Skin of body (tissue), 2 donors: ENCODE measurements around the gene ROR1. TPM values are rescaled to one million over a fixed set of nuclear protein-coding genes. Genes with fewer than 3 reads are reported as not detected.

Experiments used
- DNase-seq: peaks from one replicate; lab custom pipeline; 2025; lab: John Stamatoyannopoulos, UW
- total RNA-seq: library from RNA; depleted of rRNA; stranded (reverse); fragments of >200 nt; gene quantifications from one replicate; pipeline ENCODE4 v1.2.3, GENCODE V29; 2014

ROR1 gene
- total RNA-seq, 1 donor from 2014 or later = 12.5 TPM

DNA sequence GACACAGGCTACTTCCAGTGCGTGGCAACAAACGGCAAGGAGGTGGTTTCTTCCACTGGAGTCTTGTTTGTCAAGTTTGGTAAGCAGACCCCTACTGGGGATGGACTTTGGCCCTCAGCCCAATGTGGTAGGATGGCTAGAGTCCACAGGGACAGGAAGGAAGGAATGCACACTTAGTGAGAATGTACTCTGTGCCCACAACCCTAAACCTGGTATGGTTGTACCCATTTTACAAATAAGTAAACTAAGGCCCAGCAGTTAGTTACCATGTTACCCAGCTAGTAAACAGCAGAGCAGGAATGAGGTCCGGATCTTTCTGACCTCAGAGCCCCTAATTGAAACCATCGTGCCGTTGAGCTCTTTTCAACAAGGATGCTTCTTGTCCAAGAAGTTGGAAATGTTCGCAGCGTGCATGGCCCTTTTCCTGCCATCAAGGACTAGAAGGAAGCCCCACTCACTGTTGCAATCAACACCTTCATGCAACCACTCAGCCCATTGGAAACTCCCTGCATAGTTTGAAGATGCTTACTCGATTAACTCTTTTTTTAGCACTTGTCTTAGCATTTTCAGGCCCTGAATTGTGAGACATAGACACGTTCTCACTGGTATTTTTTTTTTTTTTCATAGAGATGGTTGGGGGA is 276.2 kb downstream of the ROR1 start:
- no peak for DNase-seq

DNA sequence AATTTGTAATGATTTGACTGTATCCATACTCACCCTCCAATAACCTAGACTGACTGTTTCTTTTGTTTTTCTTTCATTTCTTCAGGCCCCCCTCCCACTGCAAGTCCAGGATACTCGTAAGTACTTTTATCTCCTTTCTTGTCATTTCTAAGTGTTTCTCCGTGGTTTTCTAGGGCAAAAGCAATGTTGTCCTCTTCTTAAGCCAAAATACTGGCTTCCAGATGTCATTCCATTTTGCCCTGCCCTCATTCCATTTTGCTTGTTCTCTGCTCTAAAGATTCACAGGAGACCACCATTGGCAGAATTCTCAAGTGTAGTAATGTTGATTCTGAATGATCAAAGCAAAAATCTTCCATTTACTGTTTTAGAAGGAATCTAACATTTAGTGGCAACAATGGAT is 276.8 kb downstream of the ROR1 start:
- DNase-seq = peak; percentile 66

DNA sequence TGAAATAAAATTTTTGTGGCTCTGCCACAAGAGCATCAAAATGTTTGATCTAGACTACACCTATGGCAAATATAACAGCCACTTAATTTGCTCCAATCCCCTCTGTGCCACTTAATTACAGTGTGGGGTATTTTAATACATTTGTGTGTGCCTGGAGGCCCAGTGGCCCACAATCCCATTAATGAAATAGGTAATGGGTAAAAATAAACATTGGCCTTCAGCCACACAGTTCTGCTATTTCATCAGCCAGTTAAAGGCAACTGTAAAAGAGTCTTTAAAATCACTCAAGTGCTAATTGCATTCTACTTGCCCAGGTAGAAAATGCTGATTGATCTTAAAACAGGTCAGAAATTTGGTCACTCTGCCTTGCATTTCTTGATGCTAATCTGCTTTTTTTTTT is 278.0 kb downstream of the ROR1 start:
- no peak for DNase-seq

DNA sequence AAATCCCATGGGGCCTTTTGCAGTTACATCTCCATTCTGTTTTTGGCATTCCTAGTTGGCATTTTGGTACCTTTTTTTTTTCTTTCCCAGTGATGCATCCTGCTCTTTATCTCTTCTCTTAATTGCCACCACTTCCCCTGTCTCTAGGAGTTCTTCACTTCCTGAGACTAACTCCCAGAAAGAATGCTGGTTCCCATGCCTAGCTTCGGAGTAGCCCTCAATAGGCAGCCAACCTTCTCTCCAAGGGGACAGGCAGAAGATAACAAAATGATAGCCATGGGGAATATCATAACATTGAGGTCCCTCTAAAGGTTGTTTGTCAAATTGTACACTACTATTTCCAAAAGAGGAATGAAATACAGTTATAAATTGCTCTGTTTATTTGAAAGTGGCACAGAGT is 279.0 kb downstream of the ROR1 start:
- no peak for DNase-seq

DNA sequence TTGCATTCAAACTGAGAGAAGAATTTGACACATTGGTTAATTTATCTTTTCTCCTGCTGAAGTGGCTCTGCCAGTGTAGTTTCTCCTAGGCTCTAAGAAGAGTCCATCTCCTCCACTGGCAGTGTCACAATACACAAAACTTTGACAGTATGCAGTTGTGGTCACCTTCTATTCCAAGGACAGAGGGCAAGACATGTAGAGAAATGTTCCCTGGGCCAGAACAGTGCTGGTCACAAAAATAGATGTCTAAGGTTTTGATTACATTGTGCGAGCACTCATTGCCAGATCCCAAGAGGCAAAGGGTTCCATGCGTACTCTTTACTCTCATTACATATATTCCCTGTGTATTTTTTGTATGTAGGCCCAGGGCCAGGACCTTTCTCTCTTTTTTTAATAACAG is 281.5 kb downstream of the ROR1 start:
- DNase-seq = no peak

DNA sequence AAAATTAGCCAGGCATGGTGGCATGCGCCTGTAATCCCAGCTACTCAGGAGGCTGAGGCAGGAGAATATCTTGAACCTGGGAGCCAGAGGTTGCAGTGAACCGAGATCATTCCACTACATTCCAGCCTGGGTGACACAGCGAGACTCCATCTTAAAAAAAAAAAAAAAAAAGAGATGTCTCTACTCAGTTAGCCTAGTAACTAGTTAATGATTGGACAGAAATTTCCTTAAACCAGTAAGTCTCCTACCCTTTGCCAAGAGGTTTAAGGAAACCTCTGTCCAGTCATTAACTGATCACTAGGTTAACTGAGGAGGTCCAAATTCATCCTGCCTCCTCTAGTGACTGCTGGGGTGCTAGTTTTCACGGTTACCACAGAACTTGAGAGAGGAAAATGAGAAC is 285.7 kb downstream of the ROR1 start:
- no peak for DNase-seq

DNA sequence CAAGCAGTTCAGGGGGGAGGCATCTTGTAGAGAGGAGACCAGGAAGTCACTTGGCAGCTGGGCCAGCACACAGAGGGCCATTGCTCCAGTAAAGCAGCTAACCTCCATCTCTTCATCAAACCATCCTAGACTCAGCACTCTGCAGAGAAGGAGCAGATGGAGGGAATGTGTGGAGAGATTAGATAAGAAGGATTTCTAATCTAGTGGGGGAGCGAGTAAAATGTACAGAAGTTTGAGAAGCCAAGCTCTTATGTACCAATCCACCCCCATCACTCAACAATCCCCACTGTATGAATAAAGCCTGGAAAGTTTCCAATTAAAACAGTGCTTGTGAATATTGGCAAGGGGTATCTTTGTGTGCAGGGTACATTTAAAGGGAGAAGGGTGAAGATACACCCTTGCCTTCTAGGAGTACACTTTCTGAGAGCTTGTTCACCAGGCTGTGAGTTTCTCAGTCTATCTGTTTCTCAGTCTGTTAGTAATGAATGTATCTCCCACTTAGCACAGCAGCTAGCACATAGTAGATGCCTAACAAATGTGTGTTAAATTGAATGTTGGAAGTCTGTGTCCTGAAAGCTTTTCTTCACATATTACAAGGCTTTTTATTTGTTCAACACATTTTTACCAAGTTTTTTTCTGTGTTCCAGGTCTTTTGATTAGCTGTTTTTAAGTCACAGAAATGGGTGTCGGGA is 286.9 kb downstream of the ROR1 start:
- no peak for DNase-seq

DNA sequence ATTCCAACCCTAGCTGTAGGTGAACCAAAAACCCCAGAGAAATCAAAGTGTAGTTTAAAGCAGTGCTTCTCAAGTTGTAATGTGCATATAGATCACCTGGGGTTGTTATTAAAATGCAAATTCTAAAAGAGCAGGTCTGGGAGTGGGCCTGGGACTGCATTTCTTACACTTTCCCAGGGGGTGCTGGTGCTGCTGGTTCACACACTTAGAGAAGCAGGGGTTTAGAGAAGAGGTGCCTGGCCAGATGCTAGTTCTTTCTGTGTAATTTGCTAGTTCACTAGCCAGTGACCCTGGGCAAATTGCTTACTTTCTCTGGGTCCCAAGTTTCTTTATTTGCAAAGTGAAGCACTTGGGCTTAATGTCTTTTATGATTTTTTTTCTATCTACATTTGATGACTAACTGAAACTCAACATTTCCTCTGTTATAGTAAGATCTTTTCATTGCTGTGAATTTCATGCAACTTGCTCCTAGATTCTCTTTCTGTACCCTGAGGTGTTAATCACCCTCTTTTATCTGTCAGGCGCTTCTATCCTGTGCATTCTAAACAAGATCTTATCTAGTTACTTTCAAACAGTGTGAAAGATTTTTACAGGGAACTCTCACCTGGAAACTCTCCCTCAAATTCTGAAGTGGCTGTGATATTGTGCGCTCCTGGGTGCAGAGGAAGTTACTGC is 287.8 kb downstream of the ROR1 start:
- no peak for DNase-seq

DNA sequence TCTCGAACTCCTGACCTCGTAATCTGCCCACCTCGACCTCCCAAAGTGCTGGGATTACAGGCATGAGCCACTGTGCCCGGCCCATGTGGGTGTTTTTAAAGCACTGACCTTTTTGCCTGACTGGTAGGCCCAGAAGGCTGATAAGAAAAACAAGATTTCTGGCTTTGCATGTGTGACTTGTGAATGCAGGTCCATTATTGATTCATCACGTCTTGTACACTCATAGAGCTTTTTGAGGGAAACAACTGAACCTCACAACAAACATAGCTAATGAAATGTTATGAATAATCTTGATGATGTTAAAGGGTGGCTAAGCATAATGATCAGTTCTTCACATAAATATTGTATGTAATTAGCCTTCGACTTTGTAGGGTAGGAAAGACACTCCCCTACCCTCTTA is 288.7 kb downstream of the ROR1 start:
- DNase-seq = no peak

DNA sequence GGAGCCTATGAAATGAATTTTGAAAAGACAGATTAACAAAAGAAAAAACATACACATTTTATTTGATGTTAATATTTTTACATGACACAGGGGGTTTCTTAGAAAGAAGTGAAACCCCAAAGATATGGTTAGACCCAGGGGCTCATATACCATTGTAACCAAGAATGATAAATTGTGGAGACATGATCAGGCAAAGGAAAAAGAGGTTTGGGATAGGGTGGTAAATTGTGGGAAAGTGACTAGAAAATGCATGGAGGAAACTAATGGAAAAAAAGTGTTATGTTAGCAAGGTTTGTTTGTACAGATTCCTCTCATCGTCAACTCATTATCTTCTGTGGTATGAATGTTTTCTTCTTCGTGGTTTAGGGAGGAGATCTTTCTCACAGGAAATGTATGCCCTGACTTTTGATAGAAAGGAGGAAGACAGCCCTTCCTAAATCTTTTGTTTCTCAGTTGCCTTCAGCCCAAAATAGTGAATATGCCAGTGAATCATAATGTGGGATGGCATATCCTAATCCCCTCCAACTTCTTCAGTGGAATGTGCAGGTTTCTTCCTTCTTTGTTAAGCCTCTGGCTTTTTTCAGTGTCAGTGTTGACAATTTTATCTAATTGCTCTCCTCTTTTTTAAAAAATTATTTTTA is 289.2 kb downstream of the ROR1 start:
- no peak for DNase-seq

DNA sequence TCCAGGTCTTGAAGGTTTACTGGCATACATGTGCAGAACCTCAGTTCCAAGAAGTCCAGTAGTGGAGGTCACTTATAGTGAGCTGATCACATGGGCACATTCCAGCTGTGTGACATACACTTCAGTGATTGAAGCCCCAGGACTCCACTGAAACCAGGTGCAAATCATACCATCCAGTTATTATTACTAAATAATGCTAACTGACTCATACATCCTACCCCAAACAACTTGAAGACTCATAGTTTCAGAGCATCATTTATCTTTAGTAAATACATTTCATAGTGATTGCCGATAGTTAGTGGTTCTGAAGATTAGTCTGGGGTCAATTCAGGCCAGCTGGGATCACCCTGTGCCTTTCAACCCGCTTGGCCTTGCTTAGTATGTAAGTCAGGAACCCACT is 291.8 kb downstream of the ROR1 start:
- DNase-seq = no peak

DNA sequence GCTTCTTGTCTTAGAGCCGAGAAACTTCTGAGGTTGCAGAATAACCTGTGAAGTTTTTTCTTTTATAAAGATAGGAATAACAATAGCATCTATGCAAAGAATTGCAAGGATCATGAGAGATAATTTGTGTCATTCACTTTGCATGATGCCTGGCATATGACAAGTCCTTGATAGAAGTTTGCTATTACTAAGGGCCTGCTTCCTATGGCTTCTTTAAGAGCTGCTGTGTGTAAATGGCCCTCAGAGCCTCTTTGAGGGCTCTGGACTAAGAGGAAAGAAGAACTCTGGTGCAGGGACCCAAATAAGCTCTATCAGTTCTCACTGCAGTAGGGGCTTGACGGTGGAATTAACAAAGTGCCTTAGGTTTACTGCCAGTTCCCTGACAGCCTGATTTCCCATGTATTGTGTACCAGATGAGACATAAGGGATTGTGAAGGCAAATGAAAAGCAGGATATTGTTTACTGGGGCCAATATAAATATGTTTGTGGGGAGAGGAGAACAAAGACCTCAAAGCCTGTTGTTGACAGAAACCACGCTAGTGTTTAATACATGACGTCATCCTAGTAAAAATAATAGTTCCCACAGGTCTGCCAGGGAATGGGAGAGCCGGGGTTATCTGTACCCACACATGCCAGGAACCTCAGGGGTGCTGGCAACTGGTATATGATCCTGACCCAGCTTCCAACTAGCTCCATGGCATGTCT is 298.4 kb downstream of the ROR1 start:
- DNase-seq = peak; percentile 54

DNA sequence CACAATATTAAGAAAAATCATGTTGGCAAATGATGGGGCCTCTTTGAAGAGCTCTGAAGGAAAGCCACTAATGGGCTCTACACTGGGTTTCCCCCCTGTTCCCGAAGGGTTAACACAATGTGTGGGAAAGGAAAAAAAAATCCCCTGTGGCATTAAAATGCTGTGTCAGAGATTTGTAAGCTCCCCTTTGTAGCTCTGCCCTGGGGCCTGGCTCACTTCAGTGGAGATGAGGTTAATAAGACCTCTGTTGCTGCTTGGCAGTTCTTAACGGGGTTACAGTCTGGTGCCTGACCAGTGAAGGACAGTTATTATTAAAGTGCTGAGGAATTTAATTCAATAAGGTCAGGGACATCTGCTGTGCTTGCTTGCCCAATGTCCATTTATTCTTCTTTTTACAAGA is 299.9 kb downstream of the ROR1 start:
- peak; percentile 59 for DNase-seq

DNA sequence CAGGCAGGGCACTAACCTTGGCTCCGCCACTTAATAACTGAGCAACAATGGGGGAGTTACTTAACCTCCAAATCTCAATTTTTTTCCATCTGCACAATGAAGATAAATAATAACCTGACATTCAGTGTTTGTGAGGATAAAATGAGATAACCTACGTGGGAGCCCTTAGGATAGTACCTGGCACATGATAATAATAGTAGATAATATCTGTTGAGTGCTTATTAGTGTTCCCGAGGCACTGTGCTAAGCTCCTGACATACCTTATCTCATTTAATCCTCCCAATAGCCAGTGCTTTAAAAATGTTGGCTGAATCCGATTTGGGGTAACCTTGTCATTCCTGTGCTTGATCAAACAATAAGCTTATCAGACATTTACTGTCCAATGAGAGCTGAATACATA is 300.9 kb downstream of the ROR1 start:
- DNase-seq = no peak

DNA sequence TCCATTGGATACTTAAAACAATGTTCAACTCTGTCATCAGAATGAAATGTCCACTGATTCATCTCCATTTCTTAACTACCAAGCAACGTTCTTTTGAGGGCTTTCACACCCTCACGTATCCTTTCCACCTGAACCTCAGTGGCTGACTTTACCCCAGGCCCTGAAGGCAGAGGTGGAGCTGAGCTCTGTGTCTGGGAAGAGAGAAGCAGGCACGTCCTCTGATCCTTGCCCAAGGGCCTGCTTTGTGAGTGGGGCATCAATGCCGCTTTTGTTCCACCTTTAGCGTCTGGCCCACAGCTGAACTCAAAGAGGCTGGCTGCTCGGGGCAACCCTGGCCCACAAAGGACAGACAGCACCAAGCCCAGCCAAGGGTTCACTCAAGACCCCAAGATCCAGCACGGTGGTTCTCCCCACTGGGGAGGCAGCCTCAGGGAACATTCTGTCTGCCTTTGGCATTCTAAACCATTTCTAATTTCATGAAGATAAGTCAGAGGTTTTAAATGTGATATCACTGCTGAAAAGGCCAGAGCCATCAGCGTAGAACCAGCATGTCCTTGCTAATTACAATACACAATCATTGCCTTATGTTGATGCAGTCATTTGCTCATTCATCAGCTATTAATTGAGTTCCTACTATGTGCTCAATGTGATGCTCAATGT is 303.6 kb downstream of the ROR1 start:
- no peak for DNase-seq

DNA sequence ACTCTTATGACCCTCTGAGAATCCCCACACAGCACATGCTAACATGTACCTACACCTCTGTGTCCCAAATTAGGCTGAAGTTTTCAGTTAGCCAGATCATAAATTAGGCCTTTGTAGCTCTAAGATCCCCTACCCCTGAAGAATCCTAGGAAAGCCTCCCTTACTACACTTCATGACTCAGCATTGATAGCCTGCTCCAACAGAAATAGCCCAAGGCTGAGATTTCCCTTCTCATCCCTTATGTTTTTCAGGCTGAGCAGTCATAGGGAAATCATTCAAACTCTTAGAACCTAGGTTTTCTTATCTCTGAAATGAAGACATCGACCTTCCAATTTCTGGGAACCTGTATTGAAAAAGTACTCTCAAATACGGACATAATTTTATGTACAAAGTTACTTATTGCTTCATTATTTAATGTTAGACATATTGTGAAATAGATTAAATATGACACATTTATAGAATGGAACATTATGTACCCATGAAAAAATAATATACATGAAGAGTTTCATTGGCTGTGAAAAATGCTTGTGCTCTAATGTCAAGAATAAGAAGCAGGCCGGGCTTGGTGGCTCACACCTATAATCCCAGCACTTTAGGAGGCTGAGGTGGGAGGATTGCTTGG is 307.2 kb downstream of the ROR1 start:
- no peak for DNase-seq

DNA sequence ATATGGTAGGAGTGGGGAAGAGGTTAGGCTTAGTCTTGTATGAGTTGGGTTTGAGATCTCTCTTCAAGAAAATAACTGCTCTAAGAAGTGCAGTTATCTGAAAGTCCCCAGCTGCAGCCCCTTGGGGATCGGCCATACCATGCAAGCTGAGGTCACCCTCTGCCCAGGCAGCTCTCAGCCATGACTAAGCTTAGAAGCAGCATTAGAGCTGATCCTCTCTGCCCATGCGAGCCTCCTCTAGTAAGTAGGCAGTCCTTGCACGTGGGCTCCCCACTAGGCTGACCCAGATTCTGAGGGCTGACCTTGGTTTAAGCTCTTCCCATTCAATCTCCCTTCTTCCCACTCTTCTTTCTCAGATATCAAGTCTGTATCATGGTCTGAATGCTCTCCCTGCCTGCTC is 308.6 kb downstream of the ROR1 start:
- DNase-seq = no peak

DNA sequence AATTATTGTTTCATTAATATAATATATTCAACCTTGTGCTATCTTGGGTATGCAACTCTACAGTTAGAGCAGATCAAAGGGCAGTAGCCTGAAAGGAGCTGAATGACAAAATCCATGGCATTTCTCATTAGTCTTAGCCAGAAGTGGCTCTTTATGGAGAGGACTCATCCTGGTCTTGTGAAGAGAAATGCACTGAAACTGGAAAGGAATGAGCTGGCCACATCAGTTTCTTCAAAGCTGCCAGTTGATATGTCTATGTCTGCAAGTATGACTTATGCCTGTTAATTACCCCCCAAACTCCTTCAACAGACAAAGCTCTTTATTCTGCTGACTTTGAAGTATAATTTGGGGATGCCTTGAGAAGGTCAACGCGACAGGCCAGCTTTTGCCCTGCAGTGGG is 310.6 kb downstream of the ROR1 start:
- no peak for DNase-seq

DNA sequence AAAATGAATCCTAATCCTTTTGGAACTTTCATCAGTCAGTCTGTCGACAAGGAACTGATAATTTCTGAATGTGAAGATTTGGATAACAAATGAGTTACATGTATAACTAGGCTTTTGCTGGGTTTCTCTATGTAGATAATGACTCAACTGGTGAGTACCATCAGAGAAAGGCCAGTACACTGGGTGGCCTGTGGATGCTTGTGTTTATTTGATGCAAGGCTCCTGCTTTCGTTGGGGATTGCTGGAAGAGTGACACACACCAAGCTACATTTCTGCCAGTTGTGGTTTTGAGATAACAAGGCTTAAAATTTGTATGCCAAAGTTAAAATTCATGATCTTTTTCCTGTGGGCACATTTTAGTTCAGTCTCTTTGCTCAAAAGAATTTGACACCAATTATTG is 314.0 kb downstream of the ROR1 start:
- DNase-seq = no peak

DNA sequence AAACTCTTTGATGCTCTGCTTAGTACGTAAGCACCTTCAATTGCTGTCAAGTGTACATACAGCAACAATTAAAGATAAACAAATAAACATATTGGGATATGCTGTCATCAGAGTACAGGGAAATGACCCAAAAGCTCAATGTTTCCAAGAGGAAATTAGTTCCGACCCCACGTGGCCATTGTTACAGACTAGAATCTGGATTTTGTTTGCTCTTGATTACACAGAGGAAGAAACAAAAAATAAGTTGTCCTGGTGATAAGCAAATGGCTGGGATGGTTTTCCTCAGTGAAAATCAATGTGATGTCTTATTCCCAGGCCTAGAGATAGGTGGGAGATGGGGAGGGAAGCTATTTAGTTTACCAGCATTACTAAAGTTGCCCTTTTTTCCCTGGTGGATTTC is 316.6 kb downstream of the ROR1 start:
- peak; percentile 64 for DNase-seq

DNA sequence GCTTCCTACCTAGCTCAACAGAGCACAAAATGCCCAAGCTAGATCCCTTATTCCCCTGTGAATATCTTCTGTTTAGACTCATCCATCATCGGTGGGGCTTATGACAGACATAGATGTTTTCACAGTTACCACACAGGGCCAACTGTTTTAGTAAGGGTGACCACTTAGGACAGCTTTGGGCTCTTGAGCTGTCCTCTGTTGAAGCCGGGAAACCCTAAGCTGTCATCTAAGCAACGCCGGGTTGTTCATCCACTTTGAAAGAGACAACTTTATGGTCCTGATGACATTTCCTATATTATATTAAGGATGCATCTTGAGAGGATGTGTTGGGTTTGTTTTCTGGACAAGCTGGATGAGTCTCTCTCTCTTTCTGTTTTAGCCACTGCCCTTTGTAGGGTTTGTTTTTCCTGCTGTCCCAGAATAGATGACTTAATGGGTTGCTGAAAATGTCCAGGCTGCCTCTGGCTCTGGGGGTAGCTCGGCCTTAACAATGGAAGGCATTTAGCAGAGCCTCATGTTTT is 319.1 kb downstream of the ROR1 start:
- DNase-seq = no peak
